Transverse colon (tissue), 4 donors: Measurements from ENCODE around the gene PRTG. TPM values are rescaled to one million over a fixed set of nuclear protein-coding genes. Genes with fewer than 3 reads are reported as not detected.
"Not testable (repeated sequence)": the region's sequence is repeated elsewhere in the genome, so short reads cannot be mapped to it uniquely, and the experiment has no call there.

Experiments used
- DNase-seq: peaks from one replicate; pipeline ENCODE4 v3.0.0-alpha.2; 2019
- H3K27ac ChIP-seq, 4 donors: fragments of 200-600 bp; sonication (generic); 2 replicates each; pipeline ENCODE4 v1.5.1; 2016 to 2018; ENCODE audit warnings: inconsistent platforms in 4 of 4
- H3K27me3 ChIP-seq: fragments of 200-600 bp; sonication (generic); 2 replicates; pipeline ENCODE4 v1.5.1; 2017; ENCODE audit warnings: inconsistent platforms
- H3K36me3 ChIP-seq, 4 donors: fragments of 200-600 bp; sonication (generic); 2 replicates each; pipeline ENCODE4 v1.5.1; 2017 to 2019; ENCODE audit warnings: inconsistent platforms in 4 of 4
- H3K4me1 ChIP-seq, 4 donors: fragments of 200-600 bp; sonication (generic); 2 replicates each; pipeline ENCODE4 v1.5.1; 2017 to 2020; ENCODE audit warnings: inconsistent platforms in 4 of 4
- H3K4me3 ChIP-seq, 4 donors: fragments of 200-600 bp; sonication (generic); 1 replicate in 1 of 4; 2 replicates in 3 of 4; pipeline versions ENCODE4 v1.5.1 to v1.6.1; 2017 to 2019; ENCODE audit warnings: inconsistent platforms in 4 of 4
- H3K9me3 ChIP-seq, 2 donors: fragments of 200-600 bp; sonication (generic); 2 replicates each; pipeline ENCODE4 v1.5.1; 2017 to 2019; ENCODE audit warnings: inconsistent platforms in 2 of 2
- EP300 ChIP-seq: sonication (generic); formaldehyde crosslinking; IDR thresholded peaks from one replicate; pipeline ENCODE4 v1.6.1; 2017; ENCODE audit warnings: antibody characterized with exemption, low read depth
- POLR2A ChIP-seq: fragments of 450-650 bp; IDR thresholded peaks from one replicate; pipeline ENCODE4 v1.6.1; 2016; ENCODE audit warnings: antibody characterized with exemption, mild to moderate bottlenecking, moderate library complexity
- POLR2AphosphoS5 ChIP-seq, 3 donors: sonication (generic); formaldehyde crosslinking; IDR thresholded peaks; one replicate each; pipeline ENCODE4 v1.6.1; 2016; ENCODE audit warnings: antibody characterized with exemption in 3 of 3
- WGBS, 2 donors: methylation state at CpG; one replicate each; pipeline ENCODE4 v1.1.5; 2018; ENCODE audit warnings: low coverage in 1 of 2; 5-methylcytosine and 5-hydroxymethylcytosine counted together
- in situ Hi-C, 4 donors: fragments of 200-750 bp; cut with MboI; loops; one replicate each; pipeline versions ENCODE4 v1.15.0 to v1.15.1; 2017; ENCODE audit warnings: low sequenced_read_pairs in 3 of 4, low pct_ligation_motif_present in 1 of 4, low pct_unique_long_range_greater_than_20kb in 1 of 4
- intact Hi-C: fragments of 100-400 bp; cut with DNase I; formaldehyde crosslinking; loops from one replicate; pipeline ENCODE4 v1.15.1; 2023; ENCODE audit warnings: low total_unique reads
- total RNA-seq, 4 donors: library from RNA; depleted of rRNA; stranded (reverse); fragments of >200 nt; gene quantifications; one replicate each; pipeline ENCODE4 v1.1.0, GENCODE V29; 2016
- TF ChIP-seq, protein P1 (sequence below), 5 experiments: fragments of 200-600 bp in 3 of 5; fragments of 450-650 bp in 2 of 5; sonication (generic) in 3 of 5; IDR thresholded peaks; 1 replicate in 2 of 5; 2 replicates in 3 of 5; pipeline ENCODE4 v1.5.1; 2016 to 2017; ENCODE audit warnings: antibody characterized with exemption in 5 of 5, inconsistent platforms in 3 of 5, mild to moderate bottlenecking in 2 of 5, moderate library complexity in 1 of 5

Gene PRTG
- total RNA-seq, 4 donors from 2014 or later: 0.20 to 0.75 (median 0.66) TPM

DNA sequence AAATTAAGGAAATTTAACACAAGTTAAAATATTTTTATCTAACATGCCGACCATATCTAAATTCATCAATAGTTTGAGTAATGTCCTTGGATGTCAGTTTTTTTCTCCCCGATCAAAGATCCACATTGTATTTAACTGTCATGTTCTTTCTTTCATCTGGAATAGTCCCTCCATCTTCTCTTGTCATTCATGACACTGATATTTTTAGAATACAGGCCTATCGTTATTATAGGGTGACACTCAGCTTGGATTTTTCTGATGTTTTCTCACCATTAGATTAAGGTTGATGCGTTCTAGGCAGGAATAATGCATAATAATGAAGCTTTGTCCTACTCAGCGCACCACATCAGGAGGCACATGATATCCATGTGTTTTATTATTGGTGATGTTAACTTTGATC lies 141.6 kb downstream of the PRTG start:
- no peaks in the 10 kb centered on the region for H3K4me1 ChIP-seq
- 85 to 96% methylated on average over 5 of the region's 5 CpGs for WGBS, 2 donors
- H3K36me3 ChIP-seq: no peaks in the 10 kb centered on the region
- in situ Hi-C loops (no loop called here), intact Hi-C loops (no loop called here)
- DNase-seq: no peak
- TF ChIP-seq EP300 (no peak), POLR2AphosphoS5 (IDR thresholded peaks at IDR 0.05) (no peak), POLR2A (no peak)
- TF ChIP-seq, protein P1, sequence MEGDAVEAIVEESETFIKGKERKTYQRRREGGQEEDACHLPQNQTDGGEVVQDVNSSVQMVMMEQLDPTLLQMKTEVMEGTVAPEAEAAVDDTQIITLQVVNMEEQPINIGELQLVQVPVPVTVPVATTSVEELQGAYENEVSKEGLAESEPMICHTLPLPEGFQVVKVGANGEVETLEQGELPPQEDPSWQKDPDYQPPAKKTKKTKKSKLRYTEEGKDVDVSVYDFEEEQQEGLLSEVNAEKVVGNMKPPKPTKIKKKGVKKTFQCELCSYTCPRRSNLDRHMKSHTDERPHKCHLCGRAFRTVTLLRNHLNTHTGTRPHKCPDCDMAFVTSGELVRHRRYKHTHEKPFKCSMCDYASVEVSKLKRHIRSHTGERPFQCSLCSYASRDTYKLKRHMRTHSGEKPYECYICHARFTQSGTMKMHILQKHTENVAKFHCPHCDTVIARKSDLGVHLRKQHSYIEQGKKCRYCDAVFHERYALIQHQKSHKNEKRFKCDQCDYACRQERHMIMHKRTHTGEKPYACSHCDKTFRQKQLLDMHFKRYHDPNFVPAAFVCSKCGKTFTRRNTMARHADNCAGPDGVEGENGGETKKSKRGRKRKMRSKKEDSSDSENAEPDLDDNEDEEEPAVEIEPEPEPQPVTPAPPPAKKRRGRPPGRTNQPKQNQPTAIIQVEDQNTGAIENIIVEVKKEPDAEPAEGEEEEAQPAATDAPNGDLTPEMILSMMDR (IDR thresholded peaks at IDR 0.05): no peak
- no peaks in the 10 kb centered on the region for H3K9me3 ChIP-seq
- no peak overlapping the region for H3K4me3 ChIP-seq
- H3K27ac ChIP-seq: no peak overlapping the region
- peaks cover 4% of the 10 kb centered on the region for H3K27me3 ChIP-seq

DNA sequence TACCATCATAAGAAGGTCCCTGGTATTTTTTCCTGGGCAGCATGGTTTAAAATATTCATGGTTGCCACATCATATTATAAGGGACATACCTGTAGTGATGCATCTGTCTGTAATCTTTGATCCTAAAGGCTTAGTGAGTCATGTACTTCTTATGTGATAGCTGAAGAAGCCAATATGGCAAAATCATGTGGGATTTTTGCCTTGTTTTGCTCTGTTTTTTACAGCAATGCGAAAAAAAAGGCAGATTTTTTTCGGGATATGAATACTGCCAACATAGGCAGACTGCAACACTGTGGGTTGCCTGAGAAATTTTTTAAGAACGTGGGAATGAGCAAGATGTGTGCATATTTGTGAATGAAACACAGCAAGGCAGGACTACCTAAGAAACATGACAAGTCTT lies 143.5 kb downstream of the PRTG start:
- 87 to 91% methylated on average over 3 of the region's 3 CpGs for WGBS, 2 donors
- no peak for DNase-seq
- H3K9me3 ChIP-seq: no peaks in the 10 kb centered on the region
- H3K36me3 ChIP-seq: no peaks in the 10 kb centered on the region
- intact Hi-C loops: no loop called here
- in situ Hi-C loops: no loop called here
- H3K27ac ChIP-seq: no peak overlapping the region
- H3K4me3 ChIP-seq: no peak overlapping the region
- H3K4me1 ChIP-seq: no peaks in the 10 kb centered on the region
- H3K27me3 ChIP-seq: peaks cover 4% of the 10 kb centered on the region
- TF ChIP-seq POLR2A (no peak), EP300 (no peak), POLR2AphosphoS5 (IDR thresholded peaks at IDR 0.05) (no peak)
- TF ChIP-seq, protein P1 (IDR thresholded peaks at IDR 0.05): no peak

DNA sequence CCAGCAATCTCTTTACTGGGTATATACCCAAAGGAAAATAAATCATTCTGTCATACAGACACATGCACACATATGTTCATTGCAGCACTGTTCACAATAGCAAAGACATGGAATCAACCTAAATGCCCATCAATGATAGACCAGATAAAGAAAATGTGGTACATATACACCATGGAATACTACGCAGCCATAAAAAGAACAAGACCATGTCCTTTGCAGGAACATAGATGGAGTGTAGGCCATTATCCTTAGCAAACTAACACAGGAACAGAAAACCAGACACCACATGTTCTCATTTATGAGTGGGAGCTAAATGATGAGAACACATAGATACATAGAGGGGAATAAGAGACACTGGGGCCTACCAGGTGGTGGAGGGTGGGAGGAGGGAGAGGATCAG lies 149.9 kb downstream of the PRTG start:
- H3K4me1 ChIP-seq, H3K36me3 ChIP-seq, in situ Hi-C loops, DNase-seq, H3K4me3 ChIP-seq, H3K9me3 ChIP-seq, intact Hi-C loops, H3K27ac ChIP-seq: not testable (repeated sequence)
- peaks cover 26% of the 10 kb centered on the region for H3K27me3 ChIP-seq
- WGBS, 2 donors: 80 to 97% methylated on average over 1 of the region's 1 CpG

DNA sequence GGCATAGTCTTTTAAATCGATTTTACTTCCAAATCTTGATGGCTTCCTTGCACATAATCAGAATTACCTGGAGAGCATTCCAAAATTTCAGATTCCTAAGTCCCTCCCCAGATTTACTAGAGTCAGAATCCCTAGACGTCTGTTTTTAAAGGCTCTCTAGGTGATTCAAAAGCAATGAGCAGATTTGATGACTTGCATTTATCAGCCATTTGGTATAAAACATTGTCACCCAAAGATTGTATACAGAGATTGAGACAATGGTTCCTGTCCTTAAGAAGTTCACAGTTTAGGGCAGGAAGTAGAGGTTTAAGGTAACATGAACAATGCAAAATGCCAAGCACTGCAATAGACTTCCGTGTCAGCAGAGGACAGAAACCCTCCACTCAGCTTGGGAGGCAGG lies 152.2 kb downstream of the PRTG start:
- H3K4me1 ChIP-seq: peaks cover 0 to 7% (median 0%) of the 10 kb centered on the region in 4 donors
- in situ Hi-C loops: no loop called here
- no peaks in the 10 kb centered on the region for H3K36me3 ChIP-seq
- WGBS, 2 donors: 71 to 74% methylated on average over 2 to 3 of the region's 3 CpGs
- no peak for DNase-seq
- H3K9me3 ChIP-seq: no peaks in the 10 kb centered on the region
- no peak overlapping the region for H3K27ac ChIP-seq
- intact Hi-C loops: no loop called here
- TF ChIP-seq POLR2A (no peak), POLR2AphosphoS5 (IDR thresholded peaks at IDR 0.05) (no peak), EP300 (no peak)
- TF ChIP-seq, protein P1 (IDR thresholded peaks at IDR 0.05): no peak
- peaks cover 46% of the 10 kb centered on the region for H3K27me3 ChIP-seq
- H3K4me3 ChIP-seq: no peak overlapping the region

DNA sequence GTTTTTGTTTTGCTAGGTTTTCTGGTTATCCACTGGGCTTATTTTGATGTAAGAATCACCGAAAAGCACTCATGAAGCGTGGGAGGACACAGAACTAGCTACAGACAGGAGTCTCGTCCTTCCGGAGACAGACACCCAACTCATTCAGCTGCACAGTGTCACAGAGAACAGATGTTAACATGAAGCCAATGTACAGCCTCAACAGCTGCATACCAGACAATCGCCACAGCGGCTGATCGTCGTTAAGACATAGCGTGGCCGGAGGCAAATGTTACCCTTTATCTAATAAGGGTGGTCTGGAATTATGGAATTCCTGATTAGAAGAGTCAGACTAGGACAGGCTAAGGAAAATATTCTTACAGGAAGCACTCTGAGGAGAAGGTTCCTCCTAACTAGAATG lies 153.7 kb downstream of the PRTG start:
- peaks cover 61% of the 10 kb centered on the region for H3K27me3 ChIP-seq
- peak overlapping the region in 2 of 4 donors; percentile 50 to 52 for H3K4me3 ChIP-seq
- intact Hi-C loops (no loop called here), in situ Hi-C loops (no loop called here)
- H3K9me3 ChIP-seq: no peaks in the 10 kb centered on the region
- WGBS, 2 donors: 68 to 70% methylated on average over 6 to 10 of the region's 10 CpGs
- peaks cover 0 to 7% (median 0%) of the 10 kb centered on the region in 4 donors for H3K4me1 ChIP-seq
- H3K27ac ChIP-seq: peak overlapping the region in 1 of 4 donors; percentile 82
- TF ChIP-seq POLR2A (no peak), EP300 (no peak), POLR2AphosphoS5 (IDR thresholded peaks at IDR 0.05) (no peak)
- DNase-seq: no peak
- no peaks in the 10 kb centered on the region for H3K36me3 ChIP-seq
